Measurements from ENCODE around the gene AIFM3. TPM values are rescaled to one million over a fixed set of nuclear protein-coding genes. Genes with fewer than 3 reads are reported as not detected.
"Not testable (repeated sequence)": the region's sequence is repeated elsewhere in the genome, so short reads cannot be mapped to it uniquely, and the experiment has no call there.

Gene AIFM3, protein sequence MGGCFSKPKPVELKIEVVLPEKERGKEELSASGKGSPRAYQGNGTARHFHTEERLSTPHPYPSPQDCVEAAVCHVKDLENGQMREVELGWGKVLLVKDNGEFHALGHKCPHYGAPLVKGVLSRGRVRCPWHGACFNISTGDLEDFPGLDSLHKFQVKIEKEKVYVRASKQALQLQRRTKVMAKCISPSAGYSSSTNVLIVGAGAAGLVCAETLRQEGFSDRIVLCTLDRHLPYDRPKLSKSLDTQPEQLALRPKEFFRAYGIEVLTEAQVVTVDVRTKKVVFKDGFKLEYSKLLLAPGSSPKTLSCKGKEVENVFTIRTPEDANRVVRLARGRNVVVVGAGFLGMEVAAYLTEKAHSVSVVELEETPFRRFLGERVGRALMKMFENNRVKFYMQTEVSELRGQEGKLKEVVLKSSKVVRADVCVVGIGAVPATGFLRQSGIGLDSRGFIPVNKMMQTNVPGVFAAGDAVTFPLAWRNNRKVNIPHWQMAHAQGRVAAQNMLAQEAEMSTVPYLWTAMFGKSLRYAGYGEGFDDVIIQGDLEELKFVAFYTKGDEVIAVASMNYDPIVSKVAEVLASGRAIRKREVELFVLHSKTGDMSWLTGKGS
- total RNA-seq: 1 to 10 TPM; 1.5 to 2.4 TPM
- long read RNA-seq: 0 reads

DNA sequence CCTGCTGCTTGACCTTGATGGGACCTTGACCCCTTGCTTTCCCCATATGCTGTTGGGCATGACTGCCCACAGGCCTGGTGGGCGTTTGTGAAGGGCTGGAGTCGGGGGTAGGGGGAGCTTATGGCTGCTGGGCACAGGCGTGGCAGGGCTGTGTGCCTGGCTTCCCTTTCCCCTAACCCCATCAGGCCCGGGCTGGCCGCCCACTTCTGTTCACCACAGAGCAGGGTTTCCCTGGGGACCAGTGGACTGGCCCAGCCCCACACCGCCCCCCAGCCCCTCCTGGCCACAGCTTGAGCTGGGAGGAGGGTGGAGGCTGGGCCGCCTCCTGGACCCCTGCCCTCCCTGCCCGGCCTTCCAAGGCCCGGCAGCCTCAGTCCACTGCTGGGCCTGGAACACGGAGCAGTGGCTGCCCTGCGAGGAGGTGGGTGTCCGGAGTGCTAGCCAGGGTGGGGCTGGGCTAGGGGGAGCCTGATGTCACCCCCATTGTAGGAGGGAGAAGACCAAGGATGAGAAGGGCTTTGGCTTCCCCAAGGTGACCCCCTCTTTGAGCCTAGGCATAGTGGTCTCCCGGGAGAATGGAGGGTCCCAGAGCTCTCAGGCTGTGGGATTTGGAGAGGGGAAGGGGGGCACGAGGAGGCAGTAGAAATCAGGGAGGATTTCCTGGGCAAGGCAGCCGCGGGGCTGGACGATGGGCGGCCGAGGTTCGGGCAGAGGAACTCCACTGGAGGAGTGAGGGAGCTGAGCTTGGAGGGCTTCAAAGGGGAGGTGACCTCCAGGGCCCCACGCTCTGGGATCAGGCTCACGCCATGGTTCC is at the start of gene AIFM3:
Gene AIFM3, plus strand, starts transcription at position 373 of the 814 bp plus-strand sequence. CDS start 690 bp downstream, outside the sequence.
- ATAC-seq: no peak
- intact Hi-C loops (cut with DNase I): loop anchor here in 1 of 2 donors (5.0 kb wide), 1 partner anchor 50 kb away; the partner anchor contains the start of gene CRKL
- DNase-seq: no peak

DNA sequence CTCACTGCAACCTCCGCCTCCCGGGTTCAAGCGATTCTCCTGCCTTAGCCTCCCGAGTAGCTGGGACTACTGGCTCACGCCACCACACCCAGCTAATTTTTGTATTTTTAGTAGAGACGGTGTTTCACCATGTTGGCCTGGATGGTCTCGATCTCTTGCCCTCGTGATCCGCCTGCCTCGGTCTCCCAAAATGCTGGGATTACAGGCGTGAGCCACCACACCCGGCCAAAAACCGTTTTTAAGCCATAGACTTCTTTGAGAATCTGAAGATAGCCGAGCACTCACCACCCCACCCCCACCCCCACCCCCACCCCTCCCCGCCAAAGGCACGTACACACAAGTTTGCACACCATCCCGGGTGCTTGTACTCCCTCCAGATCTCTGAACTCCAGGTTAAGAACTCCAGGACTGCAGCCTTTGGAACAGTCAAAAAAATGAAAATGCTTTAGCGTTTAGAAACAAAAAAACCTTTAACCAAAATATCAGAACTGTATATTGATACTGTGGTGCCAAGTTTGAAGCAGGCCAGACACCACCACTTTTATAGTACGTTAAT is 48.3 kb upstream of the AIFM3 start:
- ATAC-seq: no peak
- DNase-seq: no peak
- intact Hi-C loops (cut with DNase I): loop anchor here in 1 of 2 donors (5.0 kb wide), 1 partner anchor 49 kb away; the partner anchor contains the start of gene AIFM3

DNA sequence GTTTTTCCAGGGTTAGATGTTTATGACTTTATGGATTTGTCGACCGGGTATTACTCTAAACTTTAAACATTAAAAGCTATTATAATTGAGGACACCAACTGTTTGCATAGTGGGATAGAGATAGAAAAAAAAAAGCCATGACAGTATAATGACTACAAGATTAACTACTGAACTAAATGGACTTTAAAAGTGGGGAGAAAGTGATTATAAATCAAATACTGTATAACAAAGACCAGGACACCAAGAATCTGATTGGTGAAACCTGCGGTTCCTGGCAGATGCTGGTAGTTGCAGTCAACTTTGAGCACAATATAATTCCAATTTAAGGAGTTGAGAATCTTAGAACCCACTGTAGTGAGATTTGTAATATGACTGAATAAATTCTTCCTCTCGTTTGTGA is 47.3 kb upstream of the AIFM3 start:
- ATAC-seq (no peak), DNase-seq (no peak)
- intact Hi-C loops (cut with DNase I): loop anchor here in 1 of 2 donors (5.0 to 10.0 kb wide), 2 partner anchors 48 to 55 kb away; partner anchors contain the start of gene AIFM3

DNA sequence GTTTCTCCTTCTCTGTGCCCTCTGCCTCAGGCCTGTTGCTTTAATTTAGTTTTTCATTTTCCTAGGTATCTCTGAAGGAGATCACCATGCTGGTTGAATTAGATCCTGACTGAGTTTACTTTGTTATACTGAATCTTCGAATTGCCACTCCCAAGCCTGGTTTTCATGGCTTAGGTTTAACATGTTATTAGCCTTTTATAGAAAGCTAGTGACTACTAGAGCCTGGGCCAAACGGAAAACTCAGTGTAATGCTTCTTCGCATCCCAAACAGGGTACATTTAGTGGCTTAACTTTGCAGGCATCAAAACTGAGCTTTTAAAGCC is 46.2 kb upstream of the AIFM3 start:
- ATAC-seq: no peak
- DNase-seq: no peak
- intact Hi-C loops (cut with DNase I): loop anchor here in 1 of 2 donors (10.0 kb wide), 1 partner anchor 56 kb away; no protein-coding TSS in a partner anchor

DNA sequence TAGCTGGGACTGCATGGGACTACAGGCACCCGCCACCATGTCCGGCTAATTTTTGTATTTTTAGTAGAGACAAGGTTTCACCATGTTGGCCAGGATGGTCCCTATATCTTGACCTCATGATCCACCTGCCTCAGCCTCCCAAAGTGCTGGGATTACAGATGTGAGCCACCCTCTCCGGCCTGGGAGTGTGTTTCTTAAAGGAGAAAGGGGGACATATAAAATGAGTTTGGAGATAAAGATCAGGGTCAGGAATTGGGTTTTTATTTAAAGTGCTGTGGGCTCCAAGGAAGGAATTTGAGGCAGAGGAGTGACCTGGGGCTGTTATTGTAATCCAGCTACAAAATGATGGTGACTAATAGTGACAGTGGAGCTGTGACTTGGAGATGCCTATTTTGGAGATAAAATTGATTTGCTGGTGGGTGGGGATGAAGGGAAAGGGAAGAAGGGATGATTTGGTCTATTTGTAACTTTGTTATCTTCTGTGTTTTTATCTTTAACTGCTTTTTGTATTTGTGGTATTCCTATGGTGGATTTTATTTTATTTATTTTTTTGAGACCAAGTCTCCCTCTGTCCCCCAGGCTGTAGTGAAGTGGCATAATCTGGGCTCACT is 44.8 kb upstream of the AIFM3 start:
- no peak for DNase-seq
- no peak for ATAC-seq
- intact Hi-C loops (cut with DNase I): loop anchor here in 1 of 2 donors (10.0 kb wide), 1 partner anchor 57 kb away; no protein-coding TSS in a partner anchor

DNA sequence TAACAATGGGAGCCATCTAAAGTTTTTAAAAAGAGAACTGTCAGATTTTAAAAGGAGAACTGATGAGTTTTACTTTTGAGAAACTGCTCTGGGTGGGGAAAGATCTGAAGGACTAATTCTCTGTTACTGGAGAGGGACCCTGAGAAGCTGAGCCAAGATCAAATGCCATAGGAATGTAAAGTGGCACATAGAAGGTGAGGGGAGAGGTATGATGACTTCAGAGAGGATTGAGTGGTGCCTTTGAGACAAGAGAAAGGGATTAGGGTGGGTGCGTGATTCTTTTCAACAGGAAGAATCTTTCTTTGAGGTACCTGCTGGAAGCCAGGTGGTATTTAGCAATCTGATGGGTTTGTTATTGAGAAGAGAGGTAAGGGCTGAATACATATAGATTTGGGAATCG is 40.8 kb upstream of the AIFM3 start:
- ATAC-seq: no peak
- intact Hi-C loops (cut with DNase I): loop anchor here in 1 of 2 donors (10.0 kb wide), 1 partner anchor 61 kb away; no protein-coding TSS in a partner anchor
- no peak for DNase-seq

DNA sequence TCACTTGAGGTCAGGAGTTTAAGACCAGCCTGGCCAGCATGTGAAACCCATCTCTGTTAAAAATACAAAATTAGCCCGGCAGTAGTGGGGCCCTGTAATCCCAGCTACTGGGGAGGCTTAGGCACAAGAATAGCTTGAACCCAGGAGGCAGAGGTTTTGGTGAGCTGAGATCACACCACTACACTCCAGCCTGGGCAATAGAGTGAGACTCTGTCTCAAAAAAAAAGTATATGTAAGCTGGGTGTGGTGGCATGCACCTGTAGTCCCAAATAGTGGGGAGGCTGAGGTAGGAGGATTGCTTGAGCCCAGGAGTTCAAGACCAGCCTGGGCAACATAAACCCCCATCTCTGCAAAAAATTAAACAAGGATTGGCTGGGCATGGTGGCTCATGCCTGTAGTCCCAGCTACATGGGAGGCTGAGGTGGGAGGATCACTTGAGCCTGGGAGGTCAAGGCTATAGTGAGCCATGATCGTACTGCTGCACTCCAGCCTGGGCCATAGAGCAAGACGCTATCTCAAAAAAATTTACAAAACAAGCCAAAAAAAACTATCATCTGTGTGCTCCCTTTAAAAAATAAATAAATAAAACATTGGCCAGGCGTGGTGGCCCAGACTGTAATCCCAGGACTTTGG is 39.0 kb upstream of the AIFM3 start:
- ATAC-seq: no peak
- intact Hi-C loops (cut with DNase I): loop anchor here in 1 of 2 donors (10.0 kb wide), 1 partner anchor 63 kb away; no protein-coding TSS in a partner anchor
- DNase-seq: no peak

DNA sequence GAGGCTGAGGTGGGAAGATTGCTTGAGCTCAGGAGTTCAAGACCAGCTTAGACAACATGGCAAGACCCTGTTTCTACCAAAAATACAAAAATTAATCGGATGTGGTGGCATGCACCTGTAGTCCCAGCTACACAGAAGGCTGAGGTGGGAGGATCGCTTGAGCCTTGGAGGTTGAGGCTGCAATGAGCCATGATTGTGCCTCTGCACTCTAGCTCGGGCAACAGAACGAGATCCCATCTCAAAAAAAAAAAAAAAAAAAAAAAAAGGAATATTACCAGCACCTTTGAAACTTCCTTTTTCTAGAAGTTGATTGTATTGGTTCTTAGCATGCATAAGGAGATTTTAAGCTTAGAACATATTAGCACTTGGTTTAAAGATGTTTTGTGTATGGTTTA is 38.5 kb upstream of the AIFM3 start:
- DNase-seq (no peak), ATAC-seq (no peak)
- intact Hi-C loops (cut with DNase I): loop anchor here in 1 of 2 donors (10.0 kb wide), 1 partner anchor 64 kb away; no protein-coding TSS in a partner anchor

DNA sequence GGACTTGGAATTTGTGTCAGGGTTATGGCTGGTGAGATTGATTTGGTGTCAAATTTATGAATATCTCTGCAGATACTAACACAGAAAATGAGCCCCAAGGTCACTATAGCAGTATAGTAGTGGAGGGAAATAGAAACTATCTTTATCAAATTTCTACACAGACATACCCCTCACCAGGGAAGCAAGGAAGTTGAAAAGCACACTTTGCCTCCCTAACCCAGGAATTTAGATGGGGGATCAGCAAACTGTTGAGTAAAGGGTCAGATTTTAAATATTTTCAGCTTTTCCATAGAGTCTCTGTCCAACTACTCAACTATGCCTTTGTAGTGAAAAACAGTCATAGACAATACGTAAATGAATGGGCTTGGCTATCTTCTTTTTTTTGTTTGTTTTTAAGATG is 37.1 kb upstream of the AIFM3 start:
- ATAC-seq: no peak
- intact Hi-C loops (cut with DNase I): no loop called here
- DNase-seq: no peak

DNA sequence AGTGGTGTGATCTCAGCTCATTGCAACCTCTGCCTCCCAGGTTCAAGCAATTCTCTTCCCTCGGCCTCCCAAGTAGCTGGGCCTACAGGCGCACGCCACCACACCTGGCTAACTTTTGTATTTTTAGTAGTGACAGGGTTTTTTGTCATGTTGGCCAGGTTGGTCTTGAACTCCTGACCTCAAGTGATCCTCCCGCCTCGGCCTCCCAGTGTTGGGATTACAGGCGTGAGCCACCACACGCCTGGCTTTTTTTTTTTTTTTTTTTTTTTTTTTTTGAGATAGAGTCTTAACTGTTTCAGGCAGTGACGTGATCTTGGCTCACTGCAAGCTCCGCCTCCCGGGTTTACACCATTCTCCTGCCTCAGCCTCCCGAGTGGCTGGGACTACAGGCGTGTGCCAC is 36.6 kb upstream of the AIFM3 start:
- intact Hi-C loops (cut with DNase I); ATAC-seq; DNase-seq: not testable (repeated sequence)

DNA sequence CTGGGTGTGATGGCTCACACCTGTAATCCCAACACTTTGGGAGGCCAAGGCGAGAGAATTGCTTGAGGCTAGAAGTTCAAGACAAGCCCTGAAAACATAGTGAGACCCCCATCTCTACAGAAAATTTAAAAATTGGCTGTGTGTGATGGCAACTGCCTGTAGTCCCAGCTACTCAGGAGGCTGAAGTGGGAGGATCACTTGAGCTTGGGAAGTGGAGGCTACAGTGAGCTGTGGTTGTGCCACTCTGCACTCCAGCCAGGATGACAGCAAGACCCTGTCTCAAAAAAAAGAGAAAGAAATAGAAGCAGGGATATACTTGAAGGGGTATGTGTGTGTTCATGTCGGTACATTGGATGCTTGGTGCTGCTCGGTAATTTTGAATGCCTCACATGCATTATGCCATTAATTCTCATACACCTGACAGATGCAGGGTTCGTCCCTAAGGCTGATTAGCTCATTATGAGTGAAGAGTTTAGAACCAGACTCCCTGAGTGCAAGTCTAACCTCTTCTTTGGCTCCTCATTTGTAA is 35.9 kb upstream of the AIFM3 start:
- intact Hi-C loops (cut with DNase I): no loop called here
- no peak for DNase-seq
- ATAC-seq: no peak

DNA sequence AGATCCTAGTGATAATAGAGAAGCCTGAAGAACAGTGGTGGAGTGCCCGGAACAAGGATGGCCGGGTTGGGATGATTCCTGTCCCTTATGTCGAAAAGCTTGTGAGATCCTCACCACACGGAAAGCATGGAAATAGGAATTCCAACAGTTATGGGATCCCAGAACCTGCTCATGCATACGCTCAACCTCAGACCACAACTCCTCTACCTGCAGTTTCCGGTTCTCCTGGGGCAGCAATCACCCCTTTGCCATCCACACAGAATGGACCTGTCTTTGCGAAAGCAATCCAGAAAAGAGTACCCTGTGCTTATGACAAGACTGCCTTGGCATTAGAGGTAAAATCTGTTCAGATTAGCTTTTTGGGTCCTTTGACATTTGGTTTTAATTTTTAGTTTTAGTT is 33.1 kb upstream of the AIFM3 start:
- ATAC-seq (no peak), DNase-seq (no peak)
- intact Hi-C loops (cut with DNase I): no loop called here

DNA sequence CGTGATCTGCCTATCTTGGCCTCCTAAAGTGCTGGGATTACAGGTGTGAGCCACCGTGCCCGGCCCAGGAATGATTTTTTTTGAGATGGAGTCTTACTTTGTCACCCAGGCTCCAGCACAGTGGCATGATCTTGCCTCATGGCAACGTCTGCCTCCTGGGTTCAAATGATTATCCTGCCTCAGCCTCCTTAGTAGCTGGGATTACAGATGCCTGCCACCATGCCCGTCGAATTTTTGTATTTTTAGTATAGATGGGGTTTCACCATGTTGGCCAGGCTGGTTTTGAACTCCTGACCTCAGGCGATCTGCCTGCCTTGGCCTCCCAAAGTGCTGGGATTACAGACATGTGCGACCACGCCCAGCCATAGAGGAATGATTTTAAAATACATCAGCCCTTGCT is 32.0 kb upstream of the AIFM3 start:
- intact Hi-C loops (cut with DNase I); ATAC-seq; DNase-seq: not testable (repeated sequence)

DNA sequence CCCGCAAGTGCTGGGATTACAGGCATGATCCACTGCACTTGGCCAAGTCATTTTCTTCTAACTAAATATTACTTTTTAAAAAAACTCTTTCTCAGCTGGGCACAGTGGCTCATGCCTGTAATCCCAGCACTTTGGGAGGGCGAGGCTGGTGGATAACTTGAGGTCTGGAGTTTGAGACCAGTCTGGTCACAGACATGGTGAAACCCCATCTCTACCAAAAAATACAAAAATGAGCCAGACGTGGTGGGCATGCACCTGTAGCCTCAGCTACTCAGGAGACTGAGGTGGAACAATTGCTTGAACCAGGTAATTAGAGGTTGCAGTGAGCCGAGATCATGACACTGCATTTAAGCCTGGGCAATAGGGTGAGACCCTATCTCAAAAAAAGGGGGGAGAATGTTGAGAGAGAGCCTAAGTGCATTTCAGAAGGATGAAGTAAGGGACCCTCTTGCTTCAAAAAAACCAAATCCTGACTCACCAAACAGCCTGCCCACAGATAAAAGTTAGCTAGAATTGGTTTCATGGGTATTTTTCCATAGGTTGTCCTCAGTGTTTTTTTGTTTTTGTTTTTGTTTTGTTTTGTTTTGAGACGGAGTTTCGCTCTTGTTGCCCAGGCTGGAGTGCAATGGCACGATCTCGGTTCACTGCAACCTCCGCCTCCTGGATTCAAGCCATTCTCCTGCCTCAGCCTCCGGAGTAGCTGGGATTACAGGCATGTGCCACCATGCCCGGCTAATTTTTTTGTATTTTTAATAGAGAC is 31.1 kb upstream of the AIFM3 start:
- not testable (repeated sequence) for ATAC-seq

DNA sequence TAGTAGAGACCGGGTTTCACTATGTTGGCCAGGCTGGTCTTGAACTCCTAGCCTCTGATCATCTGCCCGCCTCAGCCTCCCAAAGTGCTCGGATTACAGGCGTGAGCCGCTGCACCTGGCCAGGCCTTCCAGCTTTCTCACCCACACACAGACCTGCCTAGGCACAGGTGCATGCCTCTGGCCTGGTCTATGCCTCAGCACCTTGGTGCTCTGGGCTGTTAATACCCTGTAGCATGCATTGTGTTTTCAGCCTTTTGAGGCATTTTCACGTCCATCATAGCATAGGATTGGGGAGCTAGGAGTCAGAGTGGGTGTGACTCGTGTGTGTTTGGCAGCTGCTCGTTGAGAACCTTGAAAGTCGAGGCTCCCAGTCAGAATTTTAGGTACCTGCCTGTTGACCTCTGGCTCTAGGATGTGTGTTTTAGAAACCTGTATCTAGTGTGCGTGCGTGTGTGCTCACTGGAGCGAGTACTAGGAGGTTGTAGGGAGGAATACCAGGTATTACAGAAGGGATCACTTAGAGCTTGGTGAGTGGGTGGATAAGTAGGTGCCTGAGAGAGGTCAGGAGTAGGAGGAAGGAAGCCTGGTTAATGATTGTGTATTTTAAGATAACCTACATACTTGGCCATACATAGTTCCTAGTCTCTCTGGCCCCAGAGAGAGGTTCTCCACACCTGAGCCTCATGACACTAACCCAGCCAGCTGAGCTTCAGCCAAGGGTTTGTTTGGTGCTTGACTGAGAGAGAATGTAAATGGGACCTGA is 29.8 kb upstream of the AIFM3 start:
- no peak for DNase-seq
- intact Hi-C loops (cut with DNase I): no loop called here
- ATAC-seq: peak in 1 of 2 donors; percentile 24

More for the DNA sequence above, 31.1 kb upstream of the AIFM3 start:
- DNase-seq; intact Hi-C loops (cut with DNase I): not testable (repeated sequence)

All from left cardiac atrium (tissue), 4 donors.